ENCODE measurements around the gene PLCH1. TPM values are rescaled to one million over a fixed set of nuclear protein-coding genes. Genes with fewer than 3 reads are reported as not detected.
"Not testable (repeated sequence)": the region's sequence is repeated elsewhere in the genome, so short reads cannot be mapped to it uniquely, and the experiment has no call there.

The PLCH1 gene
- total and polyA plus RNA-seq, 2 experiments from 2014 or later = 8.1 to 25.3 TPM

- H3K4me1 ChIP-seq (ENCODE audit: insufficient read depth) = peaks cover 27% of the 10 kb centered on the region
- H3K27ac ChIP-seq (ENCODE audit: low read depth) = peak overlapping the region; percentile 40; the same call in 1 of the 2 replicates
- H4K20me1 ChIP-seq (replicated peaks; ENCODE audit: insufficient read depth) = no peaks in the 10 kb centered on the region
- Mint-ChIP-seq H3K27ac (peak overlapping the region; percentile 51; the same call in 1 of the 2 replicates), H3K27me3 (ENCODE audit: insufficient read depth, low read depth, poor library complexity) (no peaks in the 10 kb centered on the region), H3K4me1 (peaks cover 38% of the 10 kb centered on the region), H3K9me3 (peaks cover 10% of the 10 kb centered on the region; the same call in 2 of the 3 replicates), H3K4me3 (no peak overlapping the region), H3K36me3 (ENCODE audit: low read depth) (peaks cover 26% of the 10 kb centered on the region)
- H3K36me3 ChIP-seq (ENCODE audit: insufficient read depth) = no peaks in the 10 kb centered on the region
- no peaks in the 10 kb centered on the region for H3K27me3 ChIP-seq (ENCODE audit: insufficient read depth)
- H3K79me2 ChIP-seq (replicated peaks; ENCODE audit: insufficient read depth) = peaks cover 7% of the 10 kb centered on the region
- no peaks in the 10 kb centered on the region for H3K9me2 ChIP-seq (ENCODE audit: insufficient read depth)
- DNase-seq (ENCODE audit: low spot score) (no peak), ATAC-seq (no peak)
- H3F3A ChIP-seq (replicated peaks; ENCODE audit: low read depth) = no peaks in the 10 kb centered on the region
- H3K4me3 ChIP-seq = no peak overlapping the region
- TF ChIP-seq POLR2AphosphoS5 (IDR thresholded peaks at IDR 0.05; ENCODE audit: low read depth) (no peak), STAT1 (IDR thresholded peaks at IDR 0.05; ENCODE audit: unreplicated experiment) (no peak), ZNF462 (CRISPR knock-in tag; IDR thresholded peaks at IDR 0.05) (no peak), CREB1 (CRISPR knock-in tag; IDR thresholded peaks at IDR 0.05; ENCODE audit: low read depth) (no peak)
- H2AFZ ChIP-seq = no peak overlapping the region
- no peak overlapping the region for H3K4me2 ChIP-seq
Measured at GRCh38 chr3:155629056-155629455, 115.8 kb downstream of the PLCH1 start.

GRCh38 chr3:155622647-155623046 lies 122.2 kb downstream of the PLCH1 start:
- not testable (repeated sequence) for H3K4me3 Mint-ChIP-seq

GRCh38 chr3:155620552-155620951 lies 124.3 kb downstream of the PLCH1 start:
- DNase-seq (ENCODE audit: low spot score); H3K27me3 Mint-ChIP-seq (ENCODE audit: insufficient read depth, low read depth, poor library complexity); H4K20me1 ChIP-seq (replicated peaks; ENCODE audit: insufficient read depth); H2AFZ ChIP-seq; H3K27ac Mint-ChIP-seq; H3F3A ChIP-seq (replicated peaks; ENCODE audit: low read depth); H3K27me3 ChIP-seq (ENCODE audit: insufficient read depth); H3K9me2 ChIP-seq (ENCODE audit: insufficient read depth); H3K4me3 Mint-ChIP-seq: not testable (repeated sequence)
- Histone ChIP-seq H3K4me3 (peak overlapping the region; percentile 1; the same call in 1 of the 2 replicates), H3K36me3 (ENCODE audit: insufficient read depth) (peaks cover 17% of the 10 kb centered on the region; the same call in 1 of the 2 replicates), H3K4me2 (peak overlapping the region; percentile 37; the same call in 1 of the 2 replicates), H3K4me1 (ENCODE audit: insufficient read depth) (peaks cover 29% of the 10 kb centered on the region), H3K79me2 (replicated peaks; ENCODE audit: insufficient read depth) (peaks cover 27% of the 10 kb centered on the region), H3K27ac (ENCODE audit: low read depth) (peak overlapping the region; percentile 80)
- ATAC-seq = peak; percentile 26; the same call in 2 of the 3 replicates
- H3K4me1 Mint-ChIP-seq = peaks cover 54% of the 10 kb centered on the region
- peaks cover 28% of the 10 kb centered on the region for H3K9me3 Mint-ChIP-seq
- peaks cover 37% of the 10 kb centered on the region for H3K36me3 Mint-ChIP-seq (ENCODE audit: low read depth)

More at GRCh38 chr3:155622647-155623046, 122.2 kb downstream of the PLCH1 start:
- Histone ChIP-seq H3K4me1 (ENCODE audit: insufficient read depth) (peaks cover 29% of the 10 kb centered on the region), H3K79me2 (replicated peaks; ENCODE audit: insufficient read depth) (peaks cover 29% of the 10 kb centered on the region)
- DNase-seq (ENCODE audit: low spot score); H3K4me3 ChIP-seq; H3K27ac Mint-ChIP-seq; H3K27me3 Mint-ChIP-seq (ENCODE audit: insufficient read depth, low read depth, poor library complexity); H3K36me3 ChIP-seq (ENCODE audit: insufficient read depth); H3K27me3 ChIP-seq (ENCODE audit: insufficient read depth); H3K9me2 ChIP-seq (ENCODE audit: insufficient read depth); H3F3A ChIP-seq (replicated peaks; ENCODE audit: low read depth); H2AFZ ChIP-seq; H3K4me2 ChIP-seq; H4K20me1 ChIP-seq (replicated peaks; ENCODE audit: insufficient read depth); ATAC-seq; H3K27ac ChIP-seq (ENCODE audit: low read depth): not testable (repeated sequence)
- peaks cover 54% of the 10 kb centered on the region for H3K4me1 Mint-ChIP-seq
- H3K9me3 Mint-ChIP-seq = peaks cover 23% of the 10 kb centered on the region; the same call in 2 of the 3 replicates
- peaks cover 35% of the 10 kb centered on the region for H3K36me3 Mint-ChIP-seq (ENCODE audit: low read depth)
